Endodermal cell (in vitro differentiated cells): ENCODE data around the gene SCN8A. TPM values are rescaled to one million over a fixed set of nuclear protein-coding genes. Genes with fewer than 3 reads are reported as not detected.
"Not testable (repeated sequence)": the region's sequence is repeated elsewhere in the genome, so short reads cannot be mapped to it uniquely, and the experiment has no call there.

Experiments
- DNase-seq: peaks from one replicate; pipeline ENCODE4 v3.0.0-alpha.2; 2017
- H3K27ac ChIP-seq: 2 replicates; pipeline ENCODE4 v1.5.1; 2013; ENCODE audit warnings: mild to moderate bottlenecking, low read depth, low read length, moderate library complexity
- H3K27me3 ChIP-seq: 2 replicates; pipeline ENCODE4 v1.6.1; 2013; ENCODE audit warnings: mild to moderate bottlenecking, low read length, moderate library complexity; ENCODE audit not compliant: insufficient read depth, control insufficient read depth, poor library complexity, severe bottlenecking
- H3K36me3 ChIP-seq: 2 replicates; pipeline ENCODE4 v1.7.0; 2013; ENCODE audit warnings: mild to moderate bottlenecking, low read length, moderate library complexity; ENCODE audit not compliant: control insufficient read depth, insufficient read depth
- H3K4me1 ChIP-seq: one replicate; pipeline ENCODE4 v1.7.0; 2013; ENCODE audit warnings: low read length; ENCODE audit not compliant: control insufficient read depth, insufficient read depth
- H3K4me3 ChIP-seq: 2 replicates; pipeline ENCODE4 v1.5.1; 2013; ENCODE audit warnings: mild to moderate bottlenecking, low read length, moderate library complexity
- H3K9ac ChIP-seq: 2 replicates; pipeline ENCODE4 v1.6.1; 2013; ENCODE audit warnings: mild to moderate bottlenecking, low read length, moderate library complexity; ENCODE audit not compliant: poor library complexity, severe bottlenecking; ENCODE audit errors: extremely low read depth
- H3K9me3 ChIP-seq: 2 replicates; pipeline ENCODE4 v1.6.1; 2013; ENCODE audit warnings: mild to moderate bottlenecking, low read length, moderate library complexity; ENCODE audit not compliant: control insufficient read depth
- H3K27ac Mint-ChIP-seq: 2 replicates; pipeline ENCODE4 v1.8.0; 2020; ENCODE audit warnings: mixed read lengths
- H3K27me3 Mint-ChIP-seq: 2 replicates; pipeline ENCODE4 v1.8.0; 2021; ENCODE audit warnings: mild to moderate bottlenecking, mixed read lengths; ENCODE audit not compliant: insufficient read depth
- H3K36me3 Mint-ChIP-seq: 2 replicates; pipeline ENCODE4 v1.8.0; 2020; ENCODE audit warnings: low read depth, mixed read lengths
- H3K4me1 Mint-ChIP-seq: 2 replicates; pipeline ENCODE4 v1.8.0; 2020; ENCODE audit warnings: mixed read lengths
- H3K4me3 Mint-ChIP-seq: 2 replicates; pipeline ENCODE4 v1.8.0; 2020; ENCODE audit warnings: mild to moderate bottlenecking, moderate library complexity, mixed read lengths
- H3K9me3 Mint-ChIP-seq: 2 replicates; pipeline ENCODE4 v1.8.0; 2020; ENCODE audit warnings: mild to moderate bottlenecking, mixed read lengths
- CTCF ChIP-seq: fragments of 200-600 bp; sonication (generic); conservative IDR thresholded peaks from 2 replicates; pipeline ENCODE4 v1.5.0; 2021; ENCODE audit warnings: antibody characterized with exemption, mild to moderate bottlenecking
- WGBS, 2 experiments: methylation state at CpG; one replicate each; pipeline versions ENCODE4 v1.1.5 to v1.1.7; 2013; ENCODE audit warnings: missing lambda C conversion rate in 2 of 2, mixed read lengths in 1 of 2; ENCODE audit not compliant: insufficient coverage in 1 of 2, insufficient read length in 1 of 2; 5-methylcytosine and 5-hydroxymethylcytosine counted together
- total RNA-seq, 2 donors: library from RNA; stranded (reverse); fragmentation: NEBNext Ultra II Directional in 1 of 2; extraction: Animal tissue kit (Norgen Biotek cat#: 25700) in 1 of 2; gene quantifications; 2 replicates in 1 of 2; 3 replicates in 1 of 2; pipeline ENCODE4 v1.2.1, GENCODE V29; 2021

SCN8A gene
- total RNA-seq, 2 donors from 2014 or later: 9.5 to 9.7 TPM

GRCh38 chr12:51548241-51548640 lies 42.8 kb upstream of the SCN8A start:
- Mint-ChIP-seq H3K27me3 (no peaks in the 10 kb centered on the region), H3K27ac (no peak overlapping the region), H3K36me3 (no peaks in the 10 kb centered on the region), H3K9me3 (peaks cover 12% of the 10 kb centered on the region), H3K4me3 (no peak overlapping the region), H3K4me1 (no peaks in the 10 kb centered on the region)
- no peaks in the 10 kb centered on the region for H3K27me3 ChIP-seq
- no peaks in the 10 kb centered on the region for H3K4me1 ChIP-seq
- H3K4me3 ChIP-seq: no peak overlapping the region
- 83 to 91% methylated on average over 2 of the region's 2 CpGs for WGBS, 2 experiments
- no peak overlapping the region for H3K27ac ChIP-seq
- H3K9me3 ChIP-seq: peaks cover 9% of the 10 kb centered on the region
- DNase-seq: no peak
- no peak overlapping the region for H3K9ac ChIP-seq
- no peak for TF ChIP-seq CTCF
- H3K36me3 ChIP-seq: no peaks in the 10 kb centered on the region

GRCh38 chr12:51549637-51550036 lies 41.4 kb upstream of the SCN8A start:
- Histone ChIP-seq H3K4me1 (no peaks in the 10 kb centered on the region), H3K27me3 (no peaks in the 10 kb centered on the region), H3K27ac (no peak overlapping the region), H3K9me3 (peaks cover 23% of the 10 kb centered on the region), H3K4me3 (no peak overlapping the region), H3K36me3 (no peaks in the 10 kb centered on the region), H3K9ac (no peak overlapping the region)
- Mint-ChIP-seq H3K27ac (no peak overlapping the region), H3K9me3 (peaks cover 5% of the 10 kb centered on the region), H3K27me3 (peaks cover 6% of the 10 kb centered on the region), H3K4me1 (no peaks in the 10 kb centered on the region), H3K36me3 (no peaks in the 10 kb centered on the region), H3K4me3 (no peak overlapping the region)
- no peak for DNase-seq
- 89 to 91% methylated on average over 6 to 8 of the region's 8 CpGs for WGBS, 2 experiments
- no peak for TF ChIP-seq CTCF

GRCh38 chr12:51568271-51569032 lies 22.6 kb upstream of the SCN8A start:
- not testable (repeated sequence) for H3K9ac ChIP-seq, H3K9me3 ChIP-seq, H3K27me3 ChIP-seq, H3K4me3 ChIP-seq, H3K36me3 Mint-ChIP-seq, H3K27ac ChIP-seq, DNase-seq, H3K36me3 ChIP-seq, H3K4me1 ChIP-seq, H3K27me3 Mint-ChIP-seq, H3K4me1 Mint-ChIP-seq
- 64 to 100% methylated on average over 1 to 3 of the region's 28 CpGs for WGBS, 2 experiments
- peak overlapping the region; percentile 45 for H3K4me3 Mint-ChIP-seq
- H3K27ac Mint-ChIP-seq: peak overlapping the region; percentile 21
- H3K9me3 Mint-ChIP-seq: peaks cover 26% of the 10 kb centered on the region
